T-helper 1 cell treated with Interleukin-12 subunit alpha and Interleukin-12 subunit beta and Interleukin-4 antibody, amounts not matched to agents 30 μg/mL and 1 μg/mL, for 36 hours (primary cell): Measurements from ENCODE around the gene TBC1D17.

Experiments
- H3K27ac Mint-ChIP-seq: one replicate; pipeline ENCODE4 v1.8.0; 2021; ENCODE audit warnings: mild to moderate bottlenecking, mixed read lengths
- H3K27me3 Mint-ChIP-seq: one replicate; pipeline ENCODE4 v1.8.0; 2021; ENCODE audit warnings: low read depth, mixed read lengths
- H3K36me3 Mint-ChIP-seq: one replicate; pipeline ENCODE4 v1.8.0; 2021; ENCODE audit warnings: low read depth, mixed read lengths
- H3K4me1 Mint-ChIP-seq: one replicate; pipeline ENCODE4 v1.8.0; 2021; ENCODE audit warnings: low read depth, mixed read lengths
- H3K4me3 Mint-ChIP-seq: one replicate; pipeline ENCODE4 v1.8.0; 2021; ENCODE audit warnings: mild to moderate bottlenecking, moderate library complexity, mixed read lengths
- H3K9me3 Mint-ChIP-seq: one replicate; pipeline ENCODE4 v1.8.0; 2021; ENCODE audit warnings: mixed read lengths

The TBC1D17 gene

DNA sequence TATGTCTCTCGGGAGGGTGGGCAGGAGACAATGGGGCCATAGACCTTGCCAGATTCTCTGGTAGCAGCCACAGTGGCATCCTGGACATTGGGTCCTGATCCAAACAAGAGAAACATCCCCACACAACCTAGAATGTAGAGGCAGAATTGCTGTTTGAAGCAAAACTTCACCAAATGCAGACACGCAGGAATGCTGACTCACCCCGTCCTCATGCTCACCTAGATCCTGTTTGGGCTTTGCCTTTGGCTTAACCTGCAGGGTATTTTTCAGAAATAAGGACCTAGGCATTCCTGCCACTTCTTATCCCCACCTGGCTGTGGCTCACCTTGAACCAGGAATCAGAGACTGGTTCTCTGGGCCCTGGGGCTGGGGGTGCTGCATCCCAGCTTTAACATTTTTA, 7.3 kb downstream of the TBC1D17 start:
- no peaks in the 10 kb centered on the region for H3K27me3 Mint-ChIP-seq
- H3K9me3 Mint-ChIP-seq: no peaks in the 10 kb centered on the region
- no peak overlapping the region for H3K27ac Mint-ChIP-seq
- H3K4me1 Mint-ChIP-seq: peaks cover 2% of the 10 kb centered on the region
- H3K4me3 Mint-ChIP-seq: no peak overlapping the region
- H3K36me3 Mint-ChIP-seq: peaks cover 34% of the 10 kb centered on the region

DNA sequence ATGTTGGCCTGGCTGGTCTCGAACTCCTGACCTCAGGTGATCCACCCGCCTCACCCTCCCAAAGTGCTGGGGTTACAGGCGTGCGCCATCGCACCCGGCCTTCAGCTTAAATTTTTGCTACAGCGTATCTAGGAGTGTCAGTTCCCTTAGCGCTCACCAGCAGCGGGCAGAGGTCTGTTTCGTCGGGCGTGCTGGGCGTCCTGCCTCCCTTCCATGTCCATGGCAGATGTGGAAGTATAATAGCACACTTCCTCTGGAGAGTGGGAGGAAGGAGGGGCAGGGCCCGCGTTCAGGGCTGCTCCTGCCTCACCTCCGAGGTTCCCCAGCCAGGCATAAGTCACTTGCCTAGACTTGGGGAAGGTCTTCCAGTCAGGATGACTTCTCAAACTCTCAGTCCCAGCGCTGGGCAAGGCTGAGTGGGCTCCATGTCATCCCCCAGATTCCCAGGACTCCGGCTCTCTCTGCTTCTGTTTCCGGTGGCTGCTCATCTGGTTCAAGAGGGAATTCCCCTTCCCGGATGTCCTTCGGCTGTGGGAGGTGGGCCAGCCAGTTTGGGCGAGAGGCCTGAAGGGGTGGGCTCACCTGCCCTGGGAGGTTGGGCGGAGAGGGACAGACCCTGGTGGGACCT, 9.6 kb downstream of the TBC1D17 start:
- Mint-ChIP-seq H3K4me1 (peaks cover 5% of the 10 kb centered on the region), H3K4me3 (no peak overlapping the region), H3K27ac (no peak overlapping the region), H3K27me3 (no peaks in the 10 kb centered on the region), H3K36me3 (peaks cover 32% of the 10 kb centered on the region), H3K9me3 (no peaks in the 10 kb centered on the region)

DNA sequence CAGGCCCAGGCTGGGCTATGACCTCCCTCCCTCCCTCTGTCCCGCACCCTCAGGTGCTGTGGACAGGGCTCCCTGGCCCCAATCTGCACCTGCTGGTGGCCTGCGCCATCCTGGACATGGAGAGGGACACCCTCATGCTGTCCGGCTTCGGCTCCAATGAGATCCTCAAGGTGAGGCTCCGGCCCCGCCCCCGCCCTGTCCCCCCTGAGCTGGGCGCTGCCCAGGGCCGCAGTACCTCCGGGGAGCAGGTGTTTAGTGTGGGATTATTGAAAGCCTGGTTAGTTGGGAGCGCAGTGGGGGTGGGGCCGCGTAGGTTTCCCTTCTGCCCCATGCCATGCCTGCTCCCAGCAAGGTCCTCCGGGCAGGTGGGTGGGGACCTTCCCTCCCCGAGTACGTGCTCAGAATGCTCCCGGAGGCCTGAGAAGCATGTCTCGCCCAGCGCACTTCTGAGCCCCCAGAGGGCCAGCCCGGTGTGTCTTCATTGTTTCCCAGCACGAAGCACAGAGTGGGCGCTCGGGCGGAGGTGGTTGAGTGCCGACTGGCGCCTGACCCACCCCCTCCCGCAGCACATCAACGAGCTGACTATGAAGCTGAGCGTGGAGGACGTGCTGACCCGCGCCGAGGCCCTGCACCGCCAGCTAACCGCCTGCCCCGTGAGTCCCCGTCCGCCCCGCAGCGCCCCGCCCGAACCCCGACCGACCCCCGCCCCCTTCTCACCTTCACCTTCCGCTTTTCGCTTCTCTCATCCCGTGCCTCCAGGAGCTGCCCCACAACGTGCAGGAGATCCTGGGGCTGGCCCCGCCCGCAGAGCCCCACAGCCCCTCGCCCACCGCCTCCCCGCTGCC, 10.4 kb downstream of the TBC1D17 start:
- H3K27ac Mint-ChIP-seq: no peak overlapping the region
- H3K4me3 Mint-ChIP-seq: no peak overlapping the region
- peaks cover 11% of the 10 kb centered on the region for H3K4me1 Mint-ChIP-seq
- H3K36me3 Mint-ChIP-seq: peaks cover 25% of the 10 kb centered on the region
- no peaks in the 10 kb centered on the region for H3K27me3 Mint-ChIP-seq
- no peaks in the 10 kb centered on the region for H3K9me3 Mint-ChIP-seq

DNA sequence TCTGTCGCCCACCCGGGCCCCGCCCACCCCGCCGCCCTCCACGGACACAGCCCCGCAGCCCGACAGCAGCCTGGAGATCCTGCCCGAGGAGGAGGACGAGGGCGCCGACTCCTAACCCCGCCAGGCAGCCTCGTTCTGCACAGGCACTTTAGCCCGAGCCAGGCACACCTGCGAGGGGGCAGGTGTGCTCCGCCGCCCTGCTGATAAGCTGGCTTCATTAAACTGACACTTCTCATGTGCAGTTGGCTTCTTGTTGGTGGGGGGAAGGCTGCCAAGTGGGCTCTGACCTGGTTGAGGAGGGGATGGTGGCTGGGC, 11.0 kb downstream of the TBC1D17 start:
- peaks cover 14% of the 10 kb centered on the region for H3K4me1 Mint-ChIP-seq
- H3K27me3 Mint-ChIP-seq: no peaks in the 10 kb centered on the region
- H3K36me3 Mint-ChIP-seq: peaks cover 22% of the 10 kb centered on the region
- no peak overlapping the region for H3K27ac Mint-ChIP-seq
- H3K9me3 Mint-ChIP-seq: no peaks in the 10 kb centered on the region
- H3K4me3 Mint-ChIP-seq: no peak overlapping the region

DNA sequence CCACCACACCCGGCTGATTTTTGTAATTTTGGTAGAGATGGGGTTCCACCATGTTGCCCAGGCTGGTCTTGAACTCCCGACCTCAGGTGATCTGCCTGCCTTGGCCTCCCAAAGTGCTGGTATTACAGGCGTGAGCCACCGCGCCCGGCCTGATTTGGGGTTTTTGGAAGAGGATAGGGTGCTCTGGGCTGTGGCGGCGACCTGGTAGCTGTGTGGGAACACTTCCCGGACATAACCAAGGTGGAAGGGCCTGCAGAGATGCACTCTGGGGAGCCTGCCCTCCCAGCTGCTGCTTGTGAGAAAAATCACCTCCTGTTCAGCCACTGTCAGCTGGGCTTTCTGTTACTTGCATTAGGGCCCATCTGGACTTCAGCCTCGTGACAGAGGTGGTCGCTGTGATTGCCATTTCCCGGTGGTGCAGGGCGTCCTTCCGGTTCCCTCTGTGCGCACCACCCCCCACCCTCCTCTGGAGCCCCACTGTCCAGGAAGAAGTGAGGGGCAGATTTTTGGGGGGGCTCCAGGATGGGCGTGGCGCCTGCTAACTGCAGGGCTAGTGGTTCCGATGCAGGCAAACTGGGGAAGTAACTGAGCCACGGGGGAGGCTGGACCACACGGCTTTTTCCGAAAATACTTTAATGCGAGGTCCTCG, 11.7 kb downstream of the TBC1D17 start:
- Mint-ChIP-seq H3K27me3 (no peaks in the 10 kb centered on the region), H3K4me1 (peaks cover 14% of the 10 kb centered on the region), H3K4me3 (no peak overlapping the region), H3K36me3 (peaks cover 18% of the 10 kb centered on the region), H3K27ac (no peak overlapping the region), H3K9me3 (no peaks in the 10 kb centered on the region)

DNA sequence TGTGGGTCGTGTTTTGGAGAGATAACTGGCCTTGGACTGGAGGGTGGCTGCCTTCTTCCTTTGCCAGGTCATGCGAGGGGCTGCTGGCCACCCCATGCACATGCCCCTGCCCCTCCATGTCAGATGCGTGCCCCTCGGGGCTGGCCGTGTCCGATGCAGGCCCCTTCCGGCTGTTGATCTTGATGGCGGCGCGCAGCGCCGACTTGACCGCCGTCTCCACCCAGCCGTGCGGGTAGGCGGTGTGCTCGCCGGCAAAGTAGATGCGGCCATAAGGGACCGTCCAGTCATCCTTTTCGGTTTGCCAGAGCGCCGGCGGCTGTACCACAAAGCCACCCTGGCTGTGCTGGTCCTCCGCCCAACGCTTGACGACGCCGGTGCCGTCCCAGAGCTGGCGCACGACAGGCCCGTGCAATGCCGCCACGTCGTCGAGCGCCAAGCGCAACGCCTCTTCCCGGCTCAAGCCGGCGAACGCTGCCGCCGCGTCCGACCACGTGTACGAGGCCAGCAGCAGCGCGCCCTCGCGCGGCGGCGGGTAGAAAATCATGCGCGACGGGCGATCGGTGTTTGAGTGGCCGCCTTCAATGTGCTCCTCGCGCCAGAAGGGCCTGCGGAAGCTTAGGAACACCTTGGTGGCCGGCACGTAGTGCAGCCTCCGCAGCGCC, 12.3 kb downstream of the TBC1D17 start:
- Mint-ChIP-seq H3K4me3 (peak overlapping the region; percentile 75), H3K36me3 (peaks cover 13% of the 10 kb centered on the region), H3K9me3 (no peaks in the 10 kb centered on the region), H3K4me1 (peaks cover 13% of the 10 kb centered on the region), H3K27me3 (no peaks in the 10 kb centered on the region), H3K27ac (peak overlapping the region; percentile 77)

DNA sequence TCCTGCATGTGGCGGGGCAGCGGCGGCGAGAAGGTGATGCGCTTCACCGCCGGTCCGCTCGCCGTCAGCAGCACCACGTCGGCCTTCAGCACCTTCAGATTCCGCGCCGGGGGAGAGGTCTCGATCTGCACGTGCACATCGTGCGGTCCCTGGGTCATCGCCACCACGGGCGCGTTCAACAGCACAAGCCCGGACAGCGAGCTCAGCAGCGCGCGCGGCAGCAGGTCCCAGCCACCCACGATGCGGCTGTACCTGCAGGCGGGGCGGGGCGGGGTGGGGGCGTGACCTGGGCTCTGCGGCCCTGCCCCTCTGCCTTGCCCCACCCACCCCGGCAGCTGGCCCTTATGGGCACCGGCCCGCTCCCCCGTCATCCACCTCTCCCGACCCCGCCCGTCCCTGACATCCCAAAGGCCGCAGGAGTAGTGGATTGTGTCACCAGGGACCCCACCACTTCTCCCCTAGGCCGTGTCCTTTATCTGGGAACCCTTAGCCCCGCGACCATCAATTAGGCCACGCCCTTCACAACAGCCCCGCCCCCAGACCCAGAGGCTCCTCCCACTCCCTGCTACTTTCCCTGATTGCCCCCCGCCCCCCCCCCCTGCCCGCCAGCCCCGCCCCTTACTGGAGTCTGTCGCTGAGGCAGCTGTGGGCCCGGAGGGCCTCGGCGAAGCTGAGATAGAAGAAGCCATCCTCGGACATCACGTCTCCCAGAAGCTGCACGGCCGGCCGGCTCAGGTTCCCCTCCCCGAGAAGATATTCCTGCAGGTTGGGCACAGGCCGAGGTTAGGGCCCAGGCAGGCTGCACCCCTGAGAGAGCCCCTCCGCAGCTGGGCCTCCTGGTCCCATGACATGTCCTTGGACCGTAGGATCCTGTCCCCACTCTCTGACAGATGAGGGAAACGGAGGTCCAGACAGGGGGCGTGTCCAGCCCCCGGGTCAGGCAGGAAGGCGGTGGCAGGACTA, 13.1 kb downstream of the TBC1D17 start:
- H3K36me3 Mint-ChIP-seq: peaks cover 11% of the 10 kb centered on the region
- H3K4me3 Mint-ChIP-seq: peak overlapping the region; percentile 75
- H3K9me3 Mint-ChIP-seq: no peaks in the 10 kb centered on the region
- H3K27ac Mint-ChIP-seq: peak overlapping the region; percentile 77
- peaks cover 15% of the 10 kb centered on the region for H3K4me1 Mint-ChIP-seq
- no peaks in the 10 kb centered on the region for H3K27me3 Mint-ChIP-seq

DNA sequence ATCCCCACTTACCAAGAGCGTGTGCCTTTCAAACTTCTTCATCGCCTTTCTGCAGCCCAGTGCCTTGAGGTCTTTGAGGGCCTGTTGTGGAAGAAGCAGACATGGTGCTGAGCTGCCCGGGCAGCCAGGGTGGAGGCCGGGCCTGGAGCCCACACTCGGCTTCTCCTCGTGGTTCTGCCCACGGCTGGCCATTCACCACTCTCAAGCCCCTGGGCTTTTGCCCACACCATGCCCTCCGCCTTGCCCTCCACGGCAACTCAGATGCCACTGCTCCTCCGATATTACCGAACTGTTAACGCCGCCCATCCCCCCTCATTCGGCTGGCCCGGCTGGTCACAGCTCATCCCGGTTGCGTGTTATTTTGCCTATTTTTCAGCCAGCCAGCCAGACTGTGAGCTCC, 13.9 kb downstream of the TBC1D17 start:
- H3K27me3 Mint-ChIP-seq: no peaks in the 10 kb centered on the region
- H3K36me3 Mint-ChIP-seq: peaks cover 10% of the 10 kb centered on the region
- no peak overlapping the region for H3K27ac Mint-ChIP-seq
- H3K4me1 Mint-ChIP-seq: peaks cover 23% of the 10 kb centered on the region
- H3K4me3 Mint-ChIP-seq: peak overlapping the region; percentile 10
- no peaks in the 10 kb centered on the region for H3K9me3 Mint-ChIP-seq

DNA sequence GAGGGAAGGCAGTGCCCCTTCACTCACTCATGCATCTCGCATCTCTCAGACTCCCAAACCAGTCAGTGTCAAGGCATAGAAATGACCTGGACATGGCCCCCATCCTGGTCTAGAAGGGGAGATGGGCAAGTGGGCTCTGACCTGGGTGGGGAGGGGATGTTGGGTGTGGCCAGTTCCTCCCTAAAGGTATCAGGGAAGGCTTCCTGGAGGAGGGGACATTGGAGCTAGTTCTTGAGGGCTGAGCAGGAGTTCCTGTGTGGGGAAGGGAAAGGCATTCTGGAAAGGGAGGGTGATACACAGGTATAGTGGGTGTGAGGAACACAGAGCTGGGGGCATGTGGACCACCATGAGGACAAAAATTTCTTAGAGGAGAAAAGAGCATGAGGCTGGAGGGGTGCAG, 15.2 kb downstream of the TBC1D17 start:
- peak overlapping the region; percentile 1 for H3K4me3 Mint-ChIP-seq
- peaks cover 36% of the 10 kb centered on the region for H3K4me1 Mint-ChIP-seq
- H3K27ac Mint-ChIP-seq: peak overlapping the region; percentile 55
- H3K36me3 Mint-ChIP-seq: peaks cover 10% of the 10 kb centered on the region
- no peaks in the 10 kb centered on the region for H3K27me3 Mint-ChIP-seq
- no peaks in the 10 kb centered on the region for H3K9me3 Mint-ChIP-seq

DNA sequence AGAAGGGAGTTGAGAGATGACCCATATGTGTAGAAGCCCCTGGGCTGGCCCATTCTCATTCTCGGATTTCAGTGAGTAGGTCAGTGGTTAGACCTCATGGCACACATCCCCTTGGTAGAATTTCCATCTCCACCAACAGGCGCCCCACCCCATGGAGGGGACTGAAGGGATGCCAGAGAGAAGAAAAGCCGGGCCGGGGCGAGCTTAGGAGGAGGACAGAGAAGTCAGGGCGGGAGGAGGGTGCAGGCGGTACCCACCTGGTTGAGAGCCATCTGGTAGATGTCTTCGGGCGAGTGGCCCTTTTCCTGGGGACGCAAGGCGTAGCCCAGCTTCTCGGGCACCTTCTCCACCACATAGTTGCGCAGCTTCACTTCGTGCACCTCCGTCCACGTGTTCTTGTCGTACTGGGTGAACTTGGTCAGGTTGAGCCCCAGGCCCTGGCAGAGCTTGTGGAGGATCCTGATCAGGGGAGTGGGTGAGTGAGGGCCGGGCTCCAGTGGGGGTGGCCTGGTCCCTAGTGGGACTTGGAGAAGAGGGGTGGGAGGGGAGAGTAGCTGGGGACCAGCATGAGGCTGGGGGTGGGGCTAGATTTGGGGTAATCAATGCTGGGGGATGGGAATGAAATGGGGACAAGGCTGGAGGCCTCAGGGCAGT, 16.6 kb downstream of the TBC1D17 start:
- no peak overlapping the region for H3K4me3 Mint-ChIP-seq

DNA sequence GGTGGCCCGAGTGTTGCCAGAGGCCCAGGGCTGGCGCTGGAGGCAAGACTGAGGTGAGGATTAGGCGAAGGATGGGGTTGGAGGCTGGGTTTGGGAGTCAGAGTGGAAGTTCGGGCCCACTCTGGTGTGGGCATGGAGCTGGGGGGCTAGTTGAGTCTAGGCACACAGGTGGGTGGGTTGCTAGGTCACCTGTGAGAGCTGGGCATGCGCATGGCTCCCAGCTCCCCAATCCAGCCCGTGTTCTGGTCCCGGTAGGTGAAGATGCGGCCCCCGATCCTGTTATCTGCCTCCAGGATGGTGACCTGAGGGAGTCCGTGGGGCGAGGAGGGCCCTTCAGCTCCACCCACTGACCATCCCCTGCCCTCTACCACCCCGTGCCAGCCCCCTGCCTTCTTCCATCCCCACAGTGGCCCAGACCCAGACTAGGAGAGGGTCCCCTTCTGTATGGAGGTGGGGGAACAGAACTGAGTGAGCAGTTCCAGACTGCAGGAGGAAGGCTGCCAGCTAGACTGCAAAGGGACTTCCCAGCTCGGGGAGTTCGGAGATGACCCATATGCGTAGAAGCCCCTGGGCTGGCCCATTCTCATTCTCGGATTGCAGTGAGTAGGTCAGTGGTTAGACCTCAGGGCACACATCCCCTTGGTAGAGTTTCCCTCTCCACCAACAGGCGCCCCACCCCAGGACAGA, 17.5 kb downstream of the TBC1D17 start:
- Mint-ChIP-seq H3K27me3 (no peaks in the 10 kb centered on the region), H3K27ac (peak overlapping the region; percentile 62), H3K4me3 (peak overlapping the region; percentile 31), H3K9me3 (no peaks in the 10 kb centered on the region), H3K36me3 (peaks cover 4% of the 10 kb centered on the region), H3K4me1 (peaks cover 39% of the 10 kb centered on the region)

More for the DNA sequence above, 16.6 kb downstream of the TBC1D17 start:
- Mint-ChIP-seq H3K4me1 (peaks cover 39% of the 10 kb centered on the region), H3K27me3 (no peaks in the 10 kb centered on the region), H3K36me3 (peaks cover 8% of the 10 kb centered on the region), H3K27ac (peak overlapping the region; percentile 26), H3K9me3 (no peaks in the 10 kb centered on the region)

DNA sequence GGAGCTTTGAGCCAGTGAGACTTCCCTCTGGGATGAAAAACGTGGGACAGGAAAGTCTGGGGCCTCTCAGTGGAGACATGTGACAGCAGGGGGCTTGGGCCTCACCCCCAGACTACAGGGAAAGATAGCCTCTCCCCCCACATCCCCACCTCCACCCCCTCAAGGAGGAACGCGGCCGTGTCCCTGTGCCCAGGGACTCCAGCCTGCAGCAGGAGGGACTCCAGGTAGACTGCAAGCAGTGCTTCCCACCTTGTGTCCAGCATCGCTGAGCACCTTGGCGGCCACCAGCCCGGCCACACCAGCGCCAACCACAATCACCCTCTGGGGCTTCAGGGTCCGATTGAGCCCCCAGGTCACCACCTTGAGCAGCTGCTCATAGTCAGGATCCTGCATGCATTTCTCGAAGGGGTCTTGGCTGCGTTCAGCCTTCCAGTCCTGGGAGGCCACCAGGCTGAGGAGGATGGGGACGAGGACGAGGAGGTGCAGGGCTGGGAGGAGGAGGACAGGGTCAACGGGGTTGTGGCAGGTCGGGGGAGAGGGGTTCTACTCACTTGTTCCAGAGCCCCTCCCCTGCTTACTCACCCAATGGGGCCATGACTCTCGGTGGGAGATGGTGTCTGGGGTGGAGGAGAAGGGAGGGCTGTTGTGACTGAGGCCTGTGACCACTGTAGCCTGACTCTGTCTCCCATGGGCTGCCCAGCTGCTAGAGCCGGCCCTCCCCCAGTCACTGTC, 18.2 kb downstream of the TBC1D17 start:
- peaks cover 37% of the 10 kb centered on the region for H3K4me1 Mint-ChIP-seq
- no peaks in the 10 kb centered on the region for H3K27me3 Mint-ChIP-seq
- no peaks in the 10 kb centered on the region for H3K9me3 Mint-ChIP-seq
- peak overlapping the region; percentile 31 for H3K4me3 Mint-ChIP-seq
- H3K27ac Mint-ChIP-seq: peak overlapping the region; percentile 98
- peaks cover 4% of the 10 kb centered on the region for H3K36me3 Mint-ChIP-seq
